Renal cortical epithelial cell (primary cell): ENCODE data around the gene USO1. TPM values are rescaled to one million over a fixed set of nuclear protein-coding genes. Genes with fewer than 3 reads are reported as not detected.
"Not testable (repeated sequence)": the region's sequence is repeated elsewhere in the genome, so short reads cannot be mapped to it uniquely, and the experiment has no call there.

ENCODE experiments used
- DNase-seq: peaks from one replicate; pipeline ENCODE4 v3.0.0-alpha.2; 2011; ENCODE audit warnings: low read depth
- total RNA-seq: library from RNA; depleted of rRNA; stranded (reverse); fragments of >200 nt; gene quantifications from 2 replicates; pipeline ENCODE4 v1.2.3, GENCODE V29; 2014

USO1 gene
- total RNA-seq, 1 donor from 2014 or later: 141 TPM

DNA sequence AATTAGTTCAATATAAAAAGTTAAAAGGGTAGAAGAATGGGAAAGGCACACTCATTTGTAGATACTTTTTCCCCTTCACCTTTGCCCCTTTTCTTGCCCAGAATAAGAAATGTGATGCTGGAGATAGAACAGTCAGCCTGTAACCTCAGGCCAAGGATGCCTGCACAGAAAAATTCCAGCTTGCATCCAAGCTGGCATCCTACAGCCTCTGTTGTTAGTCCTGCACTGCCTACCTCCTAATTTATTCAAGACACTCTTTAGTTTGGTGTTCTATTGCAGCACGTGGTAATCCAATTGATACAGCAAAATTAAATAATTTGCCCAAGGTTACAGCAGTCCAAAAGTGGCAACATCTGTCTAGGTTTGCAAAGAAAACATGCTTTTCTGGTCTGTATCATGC lies 9.7 kb upstream of the USO1 start:
- DNase-seq: no peak

- DNase-seq: no peak
Measured at GRCh38 chr4:75715105-75715799, 9.1 kb upstream of the USO1 start.

DNA sequence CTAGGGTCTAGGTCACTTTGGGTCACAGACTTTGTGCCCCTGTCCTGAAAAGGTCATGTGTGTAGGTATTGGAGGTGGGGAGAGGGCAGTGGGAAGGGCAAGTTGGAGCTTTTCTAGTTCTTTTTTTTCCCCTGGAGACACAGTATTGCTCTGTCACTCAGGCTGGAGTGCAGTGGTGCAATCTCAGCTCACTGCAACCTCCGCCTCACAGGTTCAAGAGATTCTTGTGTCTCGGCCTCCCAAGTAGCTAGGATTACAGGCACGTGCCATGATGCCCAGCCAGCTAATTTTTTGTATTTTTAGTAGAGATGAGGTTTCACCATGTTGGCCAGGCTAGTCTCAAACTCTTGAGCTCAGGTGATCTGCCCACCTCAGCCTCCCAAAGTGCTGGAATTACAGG lies 8.3 kb upstream of the USO1 start:
- not testable (repeated sequence) for DNase-seq

DNA sequence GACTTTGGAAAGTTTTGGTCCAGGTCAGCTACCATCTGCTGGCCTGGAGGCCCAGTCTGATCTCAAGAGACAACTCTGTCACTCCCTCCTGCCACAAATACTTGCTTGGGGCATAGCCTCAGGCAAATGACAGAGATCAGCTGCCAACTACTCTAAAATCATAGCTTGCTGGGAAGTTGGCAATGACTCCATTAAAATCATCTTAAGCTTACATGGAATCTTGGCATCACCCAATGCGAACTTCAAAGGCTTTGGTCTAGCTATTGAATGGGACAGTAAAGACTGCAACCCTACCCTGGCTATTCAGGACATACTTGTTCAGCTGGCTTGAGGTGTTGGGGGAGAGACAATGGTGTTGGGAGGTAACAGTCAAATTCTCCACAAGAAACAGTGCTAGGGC lies 7.0 kb upstream of the USO1 start:
- DNase-seq: no peak

- DNase-seq: peak; percentile 35
Measured at GRCh38 chr4:75718529-75718928, 5.8 kb upstream of the USO1 start.

DNA sequence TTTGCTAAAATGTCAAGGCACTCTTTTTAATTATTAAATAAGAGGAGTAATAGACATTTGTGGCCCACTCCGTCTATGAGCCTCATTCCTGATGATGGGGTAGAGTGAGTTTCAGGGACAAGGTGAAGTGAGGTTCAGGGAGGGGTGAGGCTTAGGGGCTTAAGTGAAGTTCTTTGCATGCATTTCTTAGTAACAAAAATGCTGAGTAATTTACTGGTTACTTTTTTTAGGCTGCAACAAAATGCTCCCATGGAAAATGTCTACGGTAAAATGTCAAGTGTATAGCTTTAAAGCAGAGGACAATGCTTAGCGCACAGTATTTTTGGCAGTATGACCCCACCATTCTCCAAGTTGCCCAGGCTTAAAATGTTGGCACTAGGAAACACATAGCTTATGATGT lies 2.0 kb upstream of the USO1 start:
- DNase-seq: no peak

- DNase-seq: peak; percentile 75
Measured at GRCh38 chr4:75723163-75724065, 963 bp upstream of the USO1 start.

- peak; percentile 67 for DNase-seq
Measured at GRCh38 chr4:75724867-75725724, 719 bp downstream of the USO1 start.

GRCh38 chr4:75725942-75726538 lies 1.7 kb downstream of the USO1 start:
- DNase-seq: not testable (repeated sequence)

DNA sequence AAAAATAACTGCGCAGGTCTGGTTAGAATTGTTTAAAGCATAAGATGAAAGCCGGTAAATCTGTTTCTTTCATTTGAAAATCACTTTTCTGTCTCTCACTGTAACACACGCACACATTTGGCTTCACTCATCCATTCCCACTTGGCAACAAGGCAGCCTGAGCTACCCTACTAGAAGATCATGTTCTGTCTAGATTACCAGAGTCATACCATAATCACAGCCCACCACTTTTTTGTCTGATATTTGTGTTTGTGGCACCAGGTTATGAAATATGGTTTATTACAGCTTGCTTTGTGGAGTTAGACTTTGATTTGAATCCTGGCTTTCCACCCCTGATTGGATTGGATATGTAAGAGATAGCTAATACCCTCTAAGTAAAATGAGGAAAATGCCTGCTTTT lies 2.2 kb downstream of the USO1 start:
- DNase-seq: no peak

GRCh38 chr4:75727073-75727472 lies 2.7 kb downstream of the USO1 start:
- no peak for DNase-seq

GRCh38 chr4:75729836-75730235 lies 5.5 kb downstream of the USO1 start:
- no peak for DNase-seq

GRCh38 chr4:75733369-75733768 lies 9.0 kb downstream of the USO1 start:
- DNase-seq: no peak

- no peak for DNase-seq
Measured at GRCh38 chr4:75735525-75735924, 11.1 kb downstream of the USO1 start.

GRCh38 chr4:75736862-75737261 lies 12.5 kb downstream of the USO1 start:
- no peak for DNase-seq

- no peak for DNase-seq
Measured at GRCh38 chr4:75737398-75737797, 13.0 kb downstream of the USO1 start.

DNA sequence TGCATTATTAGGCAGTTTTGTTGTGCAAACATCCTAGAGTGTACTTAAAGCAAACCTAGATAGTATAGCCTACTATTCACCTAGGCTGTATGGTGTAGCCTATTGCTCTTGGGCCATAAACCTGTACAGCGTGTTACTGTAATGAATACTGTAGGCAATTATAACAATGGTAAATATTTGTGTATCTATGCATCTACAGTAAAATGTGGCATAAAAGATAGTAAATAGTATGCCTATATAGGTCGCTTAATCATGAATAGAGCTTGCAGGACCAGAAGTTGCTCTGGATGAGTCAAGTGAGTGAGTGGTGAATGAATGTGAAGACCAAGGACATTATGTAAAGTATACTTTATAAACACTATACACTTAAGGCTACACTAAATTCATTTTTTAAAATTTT lies 16.6 kb downstream of the USO1 start:
- no peak for DNase-seq

GRCh38 chr4:75742451-75742850 lies 18.1 kb downstream of the USO1 start:
- DNase-seq: no peak

DNA sequence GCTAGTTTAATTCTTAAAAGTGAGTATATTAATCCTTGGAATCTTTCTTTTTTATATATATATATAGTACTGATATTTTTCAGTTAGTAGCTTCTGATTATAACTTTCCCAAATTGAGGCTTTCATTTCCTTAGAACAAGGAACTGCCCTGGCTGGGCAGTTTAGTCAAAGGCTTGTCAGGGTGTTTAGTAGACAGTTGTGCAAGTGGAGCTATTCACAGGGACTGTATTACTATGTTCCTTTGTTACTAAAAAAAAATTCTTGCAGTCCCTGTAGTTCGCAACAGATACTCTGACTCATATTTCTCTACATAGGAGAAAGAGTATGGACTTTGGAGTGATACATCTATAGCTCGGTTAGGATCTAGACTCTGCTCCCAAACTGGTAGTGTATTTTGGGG lies 20.8 kb downstream of the USO1 start:
- DNase-seq: peak; percentile 61

DNA sequence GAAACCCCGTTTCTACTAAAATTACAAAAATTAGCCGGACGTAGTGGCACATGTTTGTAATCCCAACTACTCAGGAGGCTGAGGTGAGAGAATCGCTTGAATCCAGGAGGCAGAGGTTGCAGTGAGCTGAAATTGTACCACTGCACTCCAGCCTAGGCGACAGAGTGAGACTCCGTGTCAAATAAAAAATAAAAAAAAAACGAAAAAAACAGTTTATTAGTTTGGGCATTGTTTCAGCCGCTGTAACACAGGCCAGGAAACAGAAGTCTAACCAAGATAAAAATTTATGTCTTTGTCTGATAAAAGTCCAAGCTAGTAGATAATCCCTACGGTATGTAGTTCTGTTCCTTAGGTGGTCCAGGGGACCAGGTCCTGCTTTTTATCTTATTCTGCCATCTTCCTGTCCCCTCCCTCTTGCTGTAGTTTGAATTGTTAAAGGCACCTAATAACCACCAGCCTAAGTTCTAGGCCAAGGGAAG lies 21.4 kb downstream of the USO1 start:
- DNase-seq: no peak

- no peak for DNase-seq
Measured at GRCh38 chr4:75752637-75753036, 28.3 kb downstream of the USO1 start.

DNA sequence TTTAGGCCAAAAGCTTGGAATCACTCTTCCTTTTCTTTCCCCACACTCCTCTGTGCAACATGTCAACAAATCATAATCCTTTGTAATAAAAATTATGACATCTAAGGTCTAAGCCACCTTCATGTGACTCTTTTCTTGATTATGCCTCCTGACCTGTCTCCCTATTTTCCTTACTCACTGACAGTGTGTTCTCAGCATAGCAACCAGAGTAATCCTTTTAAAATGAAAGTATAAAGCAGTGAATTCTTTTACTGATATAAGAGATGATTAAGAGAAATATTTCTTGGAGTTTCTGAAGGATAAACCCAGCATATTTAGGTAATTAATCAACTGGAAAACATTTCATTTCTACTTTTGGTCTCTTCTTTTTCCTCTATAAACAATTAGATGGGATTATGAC lies 44.7 kb downstream of the USO1 start:
- no peak for DNase-seq
